KBM-7 (cell line): Measurements from ENCODE around the gene SPPL2C.

Source experiments
- DNase-seq: peaks from one replicate; pipeline ENCODE4 v3.0.0-alpha.2; 2015
- in situ Hi-C: fragments of 300-500 bp; cut with MboI; formaldehyde crosslinking; loops from 2 replicates; pipeline ENCODE4 v1.14.3; 2020; ENCODE audit warnings: low sequenced_read_pairs, low pct_unique_long_range_greater_than_20kb, mixed read lengths

Gene SPPL2C

DNA sequence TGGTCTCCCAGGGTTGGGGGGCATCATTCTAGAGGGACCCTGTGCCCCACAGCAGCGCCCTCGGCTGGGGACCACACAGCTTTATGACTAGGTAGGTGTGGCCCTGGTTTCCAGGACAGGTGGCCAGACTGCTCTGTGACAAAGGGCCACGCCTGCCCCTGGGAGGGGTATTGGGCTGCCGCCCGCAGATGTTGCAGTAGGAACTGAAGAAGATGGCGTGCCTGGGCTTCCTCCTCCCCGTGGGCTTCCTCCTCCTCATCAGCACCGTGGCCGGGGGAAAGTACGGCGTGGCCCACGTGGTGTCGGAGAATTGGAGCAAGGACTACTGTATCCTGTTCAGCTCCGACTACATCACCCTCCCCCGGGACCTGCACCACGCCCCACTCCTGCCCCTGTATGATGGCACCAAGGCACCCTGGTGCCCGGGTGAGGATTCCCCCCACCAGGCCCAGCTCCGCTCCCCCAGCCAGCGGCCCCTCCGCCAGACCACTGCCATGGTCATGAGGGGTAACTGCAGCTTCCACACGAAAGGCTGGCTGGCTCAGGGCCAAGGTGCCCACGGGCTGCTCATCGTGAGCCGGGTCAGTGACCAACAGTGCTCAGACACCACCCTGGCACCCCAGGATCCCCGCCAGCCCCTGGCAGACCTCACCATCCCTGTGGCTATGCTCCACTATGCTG, at the start of gene SPPL2C:
TSS of gene SPPL2C (plus strand) at position 187 of the 681 bp plus-strand sequence. CDS start at position 213, 26 bp downstream.
- no peak for DNase-seq
- in situ Hi-C loops, result no loop called here

DNA sequence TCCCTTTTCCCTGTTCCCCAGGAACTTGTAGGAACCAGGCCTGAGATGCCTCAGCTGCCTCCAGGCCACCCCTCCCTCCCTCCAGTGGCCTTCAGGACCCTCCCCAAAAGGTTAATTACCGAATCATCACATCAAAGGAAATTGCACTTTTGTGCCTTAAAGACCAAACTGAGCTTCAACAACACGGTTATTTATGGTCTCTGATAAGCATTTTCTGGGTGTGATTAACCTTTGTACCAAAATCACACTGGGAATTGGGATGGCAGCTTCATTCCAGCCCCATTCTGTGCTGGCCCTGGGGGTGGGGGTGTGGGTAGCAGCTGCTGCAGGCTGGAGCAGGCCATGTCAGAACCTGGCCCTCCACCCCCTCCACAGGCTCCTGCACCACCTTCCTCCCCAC, 43.9 kb upstream of the SPPL2C start:
- in situ Hi-C loops, result no loop called here
- no peak for DNase-seq

- DNase-seq, result no peak
- in situ Hi-C loops, result no loop called here
Measured at GRCh38 chr17:45801421-45801820, 43.3 kb upstream of the SPPL2C start.

DNA sequence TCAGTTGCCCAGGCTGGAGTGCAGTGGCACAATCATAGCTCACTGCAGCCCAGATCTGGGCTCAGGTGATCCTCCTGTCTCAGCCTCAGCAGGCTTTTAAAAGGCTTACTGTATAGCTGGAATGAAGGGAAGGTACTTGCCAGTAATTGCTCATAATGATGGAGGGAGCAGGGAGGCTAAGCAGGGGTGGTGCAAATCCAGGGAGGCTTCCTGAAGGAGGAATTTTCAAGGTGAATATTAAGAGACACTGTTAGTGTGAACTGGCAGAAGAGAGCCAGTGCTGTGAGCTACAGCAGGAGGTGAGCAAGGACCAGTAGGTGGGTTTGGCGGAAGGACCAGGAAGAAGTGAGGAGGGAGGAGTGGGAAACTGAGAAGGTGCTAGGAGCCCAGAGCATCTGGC, 35.8 kb upstream of the SPPL2C start:
- in situ Hi-C loops, result no loop called here
- no peak for DNase-seq

- in situ Hi-C loops, result no loop called here
Measured at GRCh38 chr17:45809499-45809898, 35.2 kb upstream of the SPPL2C start.

DNA sequence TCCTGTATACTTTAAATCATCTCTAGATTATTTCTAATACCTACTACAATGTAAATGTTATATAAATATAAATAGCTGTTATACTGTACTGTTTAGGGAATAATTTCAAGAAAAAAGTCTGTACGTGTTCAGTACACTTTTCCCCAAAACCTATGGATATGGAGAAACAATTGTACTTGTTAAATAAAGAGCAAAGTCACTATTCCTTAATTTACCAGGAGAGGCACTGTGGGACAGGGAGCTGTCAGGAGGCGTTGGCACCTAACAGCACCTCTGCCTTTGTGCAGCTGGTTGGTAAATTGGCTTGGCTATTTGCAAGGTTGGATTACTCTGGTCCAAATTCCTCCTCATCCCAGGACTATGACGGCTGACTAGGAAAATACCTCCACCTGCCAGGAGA, 32.6 kb upstream of the SPPL2C start:
- in situ Hi-C loops, result no loop called here
- peak; percentile 15 for DNase-seq

More at GRCh38 chr17:45809499-45809898, 35.2 kb upstream of the SPPL2C start:
- no peak for DNase-seq

- in situ Hi-C loops, result no loop called here
- DNase-seq, result no peak
Measured at GRCh38 chr17:45813048-45813725, 31.5 kb upstream of the SPPL2C start.

DNA sequence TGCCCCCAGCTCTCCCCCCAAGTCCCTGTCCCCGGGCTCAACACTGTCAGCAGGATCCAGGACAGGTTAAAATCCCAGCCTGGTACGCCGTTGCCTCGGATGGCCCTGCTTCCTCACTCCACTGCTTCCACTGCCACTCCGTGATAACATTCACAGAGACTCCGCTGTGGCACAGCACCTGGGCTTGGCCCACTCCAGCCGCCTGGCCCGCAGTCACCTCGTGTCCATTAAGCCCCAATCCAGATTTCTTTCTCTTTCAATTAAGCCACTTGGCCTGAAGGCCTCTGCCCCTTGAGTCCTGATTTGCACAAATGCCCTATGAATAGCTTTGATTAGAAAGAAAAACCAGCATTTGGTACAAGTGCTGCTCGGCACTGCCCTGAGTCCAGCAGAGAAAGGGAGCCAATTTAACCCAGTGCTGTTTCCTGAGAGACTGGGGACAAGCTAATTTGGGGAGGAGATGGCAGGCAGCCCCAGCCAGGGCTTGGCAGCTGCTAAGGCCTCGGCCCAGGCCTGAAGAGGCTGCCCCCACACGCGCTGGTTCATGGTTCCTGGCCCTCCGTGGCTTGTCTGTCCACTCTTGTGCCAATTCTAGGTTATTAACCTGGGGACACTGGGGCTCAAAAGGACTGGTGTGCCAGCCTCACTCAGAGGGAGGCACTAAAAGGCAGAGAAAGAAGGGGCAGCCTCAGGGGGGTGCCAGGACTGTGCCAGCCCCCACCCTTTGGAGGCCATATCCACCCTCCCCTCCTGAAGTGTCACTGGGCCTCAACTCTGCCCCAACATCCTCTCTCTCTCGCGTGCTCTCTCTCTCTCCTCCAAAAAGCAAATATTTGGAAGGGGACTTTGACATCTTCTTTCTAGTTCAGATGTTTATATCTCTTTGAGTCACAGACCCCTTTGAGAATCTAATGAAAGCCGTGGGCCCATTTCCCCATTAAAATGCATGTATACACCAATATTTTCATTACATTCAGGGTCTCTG, 29.8 kb upstream of the SPPL2C start:
- in situ Hi-C loops, result no loop called here
- no peak for DNase-seq

- DNase-seq, result no peak
- in situ Hi-C loops, result no loop called here
Measured at GRCh38 chr17:45815752-45816151, 28.9 kb upstream of the SPPL2C start.

DNA sequence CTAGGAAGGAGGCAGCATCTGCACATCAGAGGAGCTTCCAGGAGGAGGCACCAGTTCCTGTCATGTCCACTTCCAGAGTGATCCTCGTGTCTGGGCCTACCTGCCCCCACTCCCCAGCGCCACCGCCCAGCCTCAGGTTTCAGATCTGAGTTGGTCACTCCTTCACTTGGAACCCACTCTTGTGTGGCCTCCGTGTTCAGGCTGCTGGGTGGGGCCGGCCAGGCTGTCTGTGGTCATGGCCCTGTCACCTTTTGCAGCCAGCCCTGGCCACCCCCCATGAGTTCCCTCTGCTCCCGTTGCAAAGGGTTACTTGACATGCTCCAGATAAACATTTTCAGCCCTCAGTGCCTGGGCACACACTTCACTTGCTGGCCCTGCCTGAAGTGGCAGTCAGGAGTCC, 26.6 kb upstream of the SPPL2C start:
- no peak for DNase-seq
- in situ Hi-C loops, result no loop called here

GRCh38 chr17:45818699-45819098, 26.0 kb upstream of the SPPL2C start:
- no peak for DNase-seq
- in situ Hi-C loops, result no loop called here

DNA sequence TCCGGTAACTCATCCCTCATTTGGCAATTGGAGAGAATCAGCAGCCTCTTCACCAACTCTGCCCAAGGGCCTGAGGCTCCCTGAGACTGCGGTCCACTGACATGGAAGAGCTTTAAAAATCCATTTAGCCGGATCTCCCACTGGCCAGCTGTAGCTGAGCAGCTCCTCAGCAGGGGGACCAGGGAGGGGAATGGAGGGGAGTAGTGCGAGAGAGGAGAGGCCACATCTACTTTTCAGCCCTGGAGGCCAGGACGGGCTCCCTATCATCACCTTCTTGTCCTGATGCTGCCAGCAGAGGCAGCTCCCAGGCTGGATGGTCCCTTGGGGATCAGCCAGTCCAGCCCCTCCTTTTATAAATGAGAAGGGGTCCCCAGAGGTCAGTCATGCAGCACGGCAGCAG, 25.0 kb upstream of the SPPL2C start:
- in situ Hi-C loops, result no loop called here
- DNase-seq, result no peak

- in situ Hi-C loops, result no loop called here
- DNase-seq, result no peak
Measured at GRCh38 chr17:45820052-45820780, 24.5 kb upstream of the SPPL2C start.

DNA sequence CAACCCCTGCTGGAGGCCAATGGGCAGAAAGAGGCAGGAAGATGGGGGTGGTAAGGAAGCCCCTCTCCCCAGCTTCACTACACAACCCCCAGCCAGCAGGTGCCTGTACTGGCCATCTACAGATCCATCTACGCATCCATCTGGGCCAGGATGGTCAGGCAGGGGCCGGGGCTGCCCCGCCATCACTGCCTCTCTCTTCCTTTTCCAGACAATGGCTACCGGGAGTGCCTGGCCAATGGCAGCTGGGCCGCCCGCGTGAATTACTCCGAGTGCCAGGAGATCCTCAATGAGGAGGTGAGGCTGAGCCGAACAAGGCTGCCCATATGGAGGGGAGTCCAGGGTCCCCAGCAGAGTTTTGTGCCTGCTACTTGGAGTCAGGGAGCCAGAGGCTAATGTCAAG, 23.5 kb upstream of the SPPL2C start:
- DNase-seq, result no peak
- in situ Hi-C loops, result no loop called here

DNA sequence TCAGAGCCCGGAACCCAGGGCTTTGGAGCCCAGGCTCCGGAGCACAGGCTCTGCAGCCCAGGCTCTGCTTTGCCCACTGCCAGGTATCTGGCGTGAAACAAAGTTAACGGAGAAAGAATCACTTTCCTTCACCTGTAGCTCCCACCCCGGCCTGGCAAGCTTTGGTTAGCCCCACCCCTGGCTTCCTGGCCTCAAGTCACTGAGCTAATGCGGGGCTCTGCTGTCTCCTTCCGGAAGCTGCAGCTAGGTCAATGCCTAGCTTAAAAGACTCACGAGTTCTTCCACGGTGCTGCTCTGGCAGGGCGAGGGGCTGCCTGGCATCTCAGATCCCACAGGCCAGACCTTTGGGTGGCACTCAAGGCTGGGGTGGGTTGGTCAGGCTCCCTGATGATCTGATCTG, 21.1 kb upstream of the SPPL2C start:
- in situ Hi-C loops, result no loop called here

DNA sequence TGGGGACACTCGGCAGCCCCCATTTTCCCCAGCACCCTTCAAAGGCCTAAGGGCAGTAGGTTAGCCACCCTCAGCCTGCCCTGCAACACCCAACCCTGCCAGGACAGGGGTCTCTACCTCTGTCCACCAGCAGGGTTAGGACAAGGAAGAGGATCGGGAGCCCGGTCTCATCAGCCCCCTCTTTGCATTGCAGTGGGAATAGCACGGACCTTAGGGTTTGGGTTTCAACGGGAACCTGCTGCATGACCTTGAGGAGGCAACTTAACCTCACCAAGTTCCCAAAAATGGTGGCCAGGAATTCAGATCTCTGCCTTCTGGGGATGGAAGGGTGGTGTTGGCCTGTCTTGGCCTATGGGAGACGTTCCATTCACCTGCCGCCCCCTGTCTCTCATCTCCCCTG, 20.2 kb upstream of the SPPL2C start:
- in situ Hi-C loops, result no loop called here
- DNase-seq, result no peak

More for the DNA sequence above, 21.1 kb upstream of the SPPL2C start:
- no peak for DNase-seq

DNA sequence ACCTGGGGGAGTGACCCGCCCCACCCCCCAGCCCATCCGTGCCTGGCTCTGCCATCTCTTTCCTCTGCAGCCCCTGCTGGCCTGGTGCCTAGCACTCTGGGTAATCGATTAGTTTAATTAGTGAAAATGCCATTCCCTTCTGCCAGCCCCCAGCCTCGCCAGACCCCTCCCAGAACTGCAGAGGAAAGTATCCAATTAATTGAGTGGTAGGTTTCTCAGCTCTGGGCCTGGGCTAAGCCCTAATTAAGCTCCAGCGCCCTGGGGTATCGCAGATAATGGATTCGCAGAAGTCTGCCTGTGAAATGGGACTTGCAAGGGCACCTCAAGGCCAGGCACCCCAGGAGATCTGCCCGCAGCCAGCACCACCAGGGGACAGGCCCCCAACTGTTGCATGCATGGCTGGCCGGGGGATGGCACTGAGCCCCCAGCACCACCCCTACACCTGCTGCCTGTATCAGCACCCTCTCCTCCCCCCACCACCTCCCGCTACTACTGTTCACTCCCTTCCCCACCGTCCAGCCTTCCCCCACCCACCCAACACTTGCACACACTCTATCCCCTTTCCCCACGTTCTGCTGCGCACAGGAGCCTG, 19.7 kb upstream of the SPPL2C start:
- DNase-seq, result no peak
- in situ Hi-C loops, result no loop called here

- DNase-seq, result no peak
- in situ Hi-C loops, result no loop called here
Measured at GRCh38 chr17:45825792-45826191, 18.9 kb upstream of the SPPL2C start.
